SW 1271 (cell line): Measurements from ENCODE around the gene CCR7.
"Not testable (repeated sequence)": the region's sequence is repeated elsewhere in the genome, so short reads cannot be mapped to it uniquely, and the experiment has no call there.

ENCODE experiments used
- DNase-seq, 2 experiments: peaks; one replicate each; lab custom pipeline; 2025; lab: John Stamatoyannopoulos, UW

The CCR7 gene

GRCh38 chr17:40597556-40598300, 32.5 kb upstream of the CCR7 start:
- DNase-seq = no peak

- no peak for DNase-seq
Observed at GRCh38 chr17:40597156-40597555, 31.9 kb upstream of the CCR7 start.

- DNase-seq = no peak
Observed at GRCh38 chr17:40596261-40596919, 31.1 kb upstream of the CCR7 start.

GRCh38 chr17:40590742-40591141, 25.5 kb upstream of the CCR7 start:
- DNase-seq = no peak

GRCh38 chr17:40588552-40588951, 23.3 kb upstream of the CCR7 start:
- DNase-seq = no peak

- DNase-seq = not testable (repeated sequence)
Observed at GRCh38 chr17:40586264-40586663, 21.0 kb upstream of the CCR7 start.

- not testable (repeated sequence) for DNase-seq
Observed at GRCh38 chr17:40584950-40585349, 19.7 kb upstream of the CCR7 start.

- DNase-seq = no peak
Observed at GRCh38 chr17:40582328-40582901, 17.1 kb upstream of the CCR7 start.

- no peak for DNase-seq
Observed at GRCh38 chr17:40580140-40580539, 14.9 kb upstream of the CCR7 start.

- no peak for DNase-seq
Observed at GRCh38 chr17:40579471-40579870, 14.2 kb upstream of the CCR7 start.

GRCh38 chr17:40577611-40578065, 12.4 kb upstream of the CCR7 start:
- DNase-seq = no peak

- DNase-seq = no peak
Observed at GRCh38 chr17:40576113-40576740, 11.0 kb upstream of the CCR7 start.

GRCh38 chr17:40574292-40574691, 9.0 kb upstream of the CCR7 start:
- DNase-seq = no peak

- DNase-seq = not testable (repeated sequence)
Observed at GRCh38 chr17:40572245-40572993, 7.1 kb upstream of the CCR7 start.

GRCh38 chr17:40568074-40568836, 3.0 kb upstream of the CCR7 start:
- no peak for DNase-seq

GRCh38 chr17:40567377-40567776, 2.1 kb upstream of the CCR7 start:
- DNase-seq = no peak

- no peak for DNase-seq
Observed at GRCh38 chr17:40565769-40566409, 617 bp upstream of the CCR7 start.

- DNase-seq = no peak
Observed at GRCh38 chr17:40564195-40564882, 933 bp downstream of the CCR7 start.

- no peak for DNase-seq
Observed at GRCh38 chr17:40563220-40564052, 1.8 kb downstream of the CCR7 start.
